Suprapubic skin (tissue), 3 donors: ENCODE results near the gene HIF1A.

Source experiments
- CTCF ChIP-seq, 2 donors: fragments of 200-600 bp in 1 of 2; fragments of 450-650 bp in 1 of 2; sonication (generic) in 1 of 2; IDR thresholded peaks; one replicate each; pipeline ENCODE4 v1.5.1; 2016 to 2019; ENCODE audit warnings: antibody characterized with exemption in 2 of 2, mild to moderate bottlenecking in 1 of 2, moderate library complexity in 1 of 2
- EP300 ChIP-seq: sonication (generic); formaldehyde crosslinking; IDR thresholded peaks from one replicate; pipeline ENCODE4 v1.6.1; 2017; ENCODE audit warnings: antibody characterized with exemption
- POLR2A ChIP-seq, 2 donors: fragments of 450-650 bp; IDR thresholded peaks; one replicate each; pipeline ENCODE4 v1.6.1; 2017; ENCODE audit warnings: antibody characterized with exemption in 2 of 2, mild to moderate bottlenecking in 2 of 2, moderate library complexity in 2 of 2

- TF ChIP-seq CTCF (IDR thresholded peaks at IDR 0.05) (no peak), POLR2A (IDR thresholded peaks at IDR 0.05) (no peak), EP300 (no peak)
These were observed 3.7 kb downstream of the HIF1A start for GRCh38 chr14:61699027-61699426.
